K562 (cell line): ENCODE data around the gene KIF19. TPM values are rescaled to one million over a fixed set of nuclear protein-coding genes. Genes with fewer than 3 reads are reported as not detected.

ENCODE experiments used
- ATF1 ChIP-seq, 2 experiments: fragments of 450-650 bp in 1 of 2; IDR thresholded peaks; 2 replicates each; pipeline ENCODE4 v1.6.1; 2016; ENCODE audit warnings: missing compliant biosample characterization in 1 of 2, missing genetic modification characterization in 1 of 2
- CCAR2 ChIP-seq: fragments of 200-400 bp; formaldehyde crosslinking; IDR thresholded peaks from 2 replicates; pipeline ENCODE4 v1.6.1; 2017; ENCODE audit warnings: mild to moderate bottlenecking, low read depth, low read length
- CUX1 ChIP-seq: fragments of 200-800 bp; sonication (Bioruptor generic); IDR thresholded peaks from 2 replicates; pipeline ENCODE4 v1.6.1; 2016; ENCODE audit warnings: missing genetic modification characterization, missing compliant biosample characterization
- DEAF1 ChIP-seq: fragments of 450-650 bp; formaldehyde crosslinking; IDR thresholded peaks from 2 replicates; pipeline ENCODE4 v1.4.0; 2020; ENCODE audit warnings: mild to moderate bottlenecking, moderate library complexity
- DPF2 ChIP-seq: fragments of 450-650 bp; IDR thresholded peaks from 2 replicates; pipeline ENCODE4 v1.6.1; 2016
- JUNB ChIP-seq: fragments of 450-650 bp; formaldehyde crosslinking; conservative IDR thresholded peaks from 2 replicates; pipeline ENCODE4 v1.4.0; 2020; ENCODE audit warnings: mild to moderate bottlenecking
- KLF16 ChIP-seq: IDR thresholded peaks from 2 replicates; pipeline ENCODE4 v1.6.1; 2016; ENCODE audit warnings: antibody characterized with exemption
- MTA3 ChIP-seq: fragments of 450-650 bp; formaldehyde crosslinking; IDR thresholded peaks from 2 replicates; pipeline ENCODE4 v1.6.1; 2017; ENCODE audit warnings: mild to moderate bottlenecking, borderline replicate concordance
- NCOA4 ChIP-seq: fragments of 450-650 bp; IDR thresholded peaks from 2 replicates; pipeline ENCODE4 v1.6.1; 2018; ENCODE audit warnings: mild to moderate bottlenecking; ENCODE audit not compliant: partially characterized antibody
- NELFE ChIP-seq: IDR thresholded peaks from 2 replicates; pipeline ENCODE4 v1.6.1; 2011; ENCODE audit warnings: mild to moderate bottlenecking; ENCODE audit not compliant: insufficient read depth, insufficient read length
- NR0B1 ChIP-seq: fragments of 450-650 bp; IDR thresholded peaks from one replicate; pipeline ENCODE4 v1.6.1; 2018; ENCODE audit warnings: mild to moderate bottlenecking, moderate library complexity; ENCODE audit not compliant: partially characterized antibody
- NR1H2 ChIP-seq: sonication (generic); formaldehyde crosslinking; IDR thresholded peaks from 2 replicates; pipeline ENCODE4 v1.4.0; 2020; ENCODE audit warnings: mild to moderate bottlenecking, missing genetic modification reagents
- RBM14 ChIP-seq: fragments of 200-400 bp; formaldehyde crosslinking; IDR thresholded peaks from 2 replicates; pipeline ENCODE4 v1.6.1; 2018; ENCODE audit warnings: low read depth, mild to moderate bottlenecking, low read length, moderate library complexity, borderline replicate concordance; ENCODE audit not compliant: insufficient read depth
- SMAD2 ChIP-seq: fragments of 150-350 bp; IDR thresholded peaks from 2 replicates; pipeline ENCODE4 v1.6.1; 2014; ENCODE audit warnings: low read depth, mild to moderate bottlenecking, low read length
- SMARCA4 ChIP-seq: fragments of 450-650 bp; IDR thresholded peaks from 2 replicates; pipeline ENCODE4 v1.6.1; 2016
- TRIM28 ChIP-seq: fragments of 450-650 bp; IDR thresholded peaks from 2 replicates; pipeline ENCODE4 v1.6.1; 2017
- U2AF1 ChIP-seq: fragments of 200-400 bp; formaldehyde crosslinking; optimal IDR thresholded peaks from 2 replicates; pipeline ENCODE3; 2017; ENCODE audit warnings: mild to moderate bottlenecking, low read depth, low read length, moderate library complexity
- ZBED1 ChIP-seq: IDR thresholded peaks from 2 replicates; pipeline ENCODE4 v1.6.1; 2014
- ZBTB17 ChIP-seq: fragments of 450-650 bp; formaldehyde crosslinking; IDR thresholded peaks from 2 replicates; pipeline ENCODE4 v1.4.0; 2020; ENCODE audit warnings: mild to moderate bottlenecking
- ZFX ChIP-seq: sonication (generic); formaldehyde crosslinking; IDR thresholded peaks from 2 replicates; pipeline ENCODE4 v1.8.0; 2022; ENCODE audit warnings: mild to moderate bottlenecking, missing genetic modification reagents, moderate library complexity
- ZNF134 ChIP-seq: fragments of 250-450 bp; sonication (Bioruptor Pico); conservative IDR thresholded peaks from 2 replicates; pipeline ENCODE4 v1.4.0; 2020
- ZNF217 ChIP-seq: sonication (generic); formaldehyde crosslinking; IDR thresholded peaks from 2 replicates; pipeline ENCODE4 v1.8.0; 2022; ENCODE audit warnings: mild to moderate bottlenecking, missing genetic modification reagents
- ZNF354B ChIP-seq: fragments of 250-450 bp; sonication (Bioruptor Pico); IDR thresholded peaks from 2 replicates; pipeline ENCODE4 v1.4.0; 2020
- ZNF76 ChIP-seq: fragments of 250-450 bp; sonication (Bioruptor Pico); IDR thresholded peaks from 2 replicates; pipeline ENCODE4 v1.4.0; 2020; ENCODE audit warnings: mild to moderate bottlenecking, moderate library complexity, borderline replicate concordance
- ZSCAN29 ChIP-seq: fragments of 450-650 bp; IDR thresholded peaks from 2 replicates; pipeline ENCODE4 v1.6.1; 2017
- polyA plus RNA-seq, 8 experiments: library from polyadenylated mRNA; depleted of rRNA in 4 of 8; stranded (reverse) in 5 of 8; unstranded in 3 of 8; fragments of >200 nt; fragmentation: Nextera tagmentation in 2 of 8; fragmentation: Illumina TruSeq in 1 of 8; extraction: Ambion mirVana in 2 of 8; extraction: Trizol in 1 of 8; gene quantifications; 2 replicates each; pipeline versions ENCODE4 v1.2.1 to v1.2.3, GENCODE V29; 2011 to 2014; ENCODE audit warnings: inconsistent platforms in 1 of 8, missing spikeins in 1 of 8
- total RNA-seq, 7 experiments: library from RNA; depleted of rRNA in 6 of 7; stranded (reverse); fragments of >200 nt in 6 of 7; fragmentation: Illumina TruSeq in 2 of 7; extraction: Trizol in 2 of 7; gene quantifications; 2 replicates each; pipeline versions ENCODE4 v1.2.1 to v1.2.3, GENCODE V29; 2011 to 2021; ENCODE audit warnings: low replicate concordance in 1 of 7

Gene KIF19
- total and polyA plus RNA-seq, 9 of the 15 experiments (the other 6 are each of a cell fraction or from before 2014, with no cell fraction given) = 0.10 TPM; not detected in 8

GRCh38 chr17:74332763-74333283, 6.8 kb downstream of the KIF19 start (continued):
- TF ChIP-seq ZNF76 (CRISPR knock-in tag) (no peak), JUNB (no peak), NCOA4 (no peak), NR0B1 (no peak), CUX1 (CRISPR knock-in tag) (peak; percentile 77), TRIM28 (no peak), ZBED1 (no peak), ZNF134 (CRISPR knock-in tag) (0 out of 2 replicates have a peak, but pooled peaks have one; percentile 41), ZNF354B (no peak), ATF1 (CRISPR knock-in tag; IDR thresholded peaks at IDR 0.05) (no peak), ATF1 (tag; IDR thresholded peaks at IDR 0.05) (no peak; the same call in 1 of the 2 replicates), SMARCA4 (peak; percentile 74), DPF2 (peak; percentile 88), NELFE (no peak), MTA3 (no peak), CCAR2 (no peak), ZFX (peak; percentile 71), NR1H2 (no peak), U2AF1 (no peak), SMAD2 (no peak), KLF16 (peak; percentile 93), DEAF1 (no peak), ZBTB17 (CRISPR knock-in tag) (no peak), RBM14 (no peak), ZNF217 (CRISPR knock-in tag) (no peak), ZSCAN29 (no peak)
